ENCODE results near the gene SPINK9.

SPINK9 gene

GRCh38 chr5:148335259-148335658 lies at the start of gene SPINK9:
TSS of gene SPINK9 (plus strand) at chr5:148335559. CDS start at chr5:148335614, 55 bp downstream.
- no peak for DNase-seq

DNA sequence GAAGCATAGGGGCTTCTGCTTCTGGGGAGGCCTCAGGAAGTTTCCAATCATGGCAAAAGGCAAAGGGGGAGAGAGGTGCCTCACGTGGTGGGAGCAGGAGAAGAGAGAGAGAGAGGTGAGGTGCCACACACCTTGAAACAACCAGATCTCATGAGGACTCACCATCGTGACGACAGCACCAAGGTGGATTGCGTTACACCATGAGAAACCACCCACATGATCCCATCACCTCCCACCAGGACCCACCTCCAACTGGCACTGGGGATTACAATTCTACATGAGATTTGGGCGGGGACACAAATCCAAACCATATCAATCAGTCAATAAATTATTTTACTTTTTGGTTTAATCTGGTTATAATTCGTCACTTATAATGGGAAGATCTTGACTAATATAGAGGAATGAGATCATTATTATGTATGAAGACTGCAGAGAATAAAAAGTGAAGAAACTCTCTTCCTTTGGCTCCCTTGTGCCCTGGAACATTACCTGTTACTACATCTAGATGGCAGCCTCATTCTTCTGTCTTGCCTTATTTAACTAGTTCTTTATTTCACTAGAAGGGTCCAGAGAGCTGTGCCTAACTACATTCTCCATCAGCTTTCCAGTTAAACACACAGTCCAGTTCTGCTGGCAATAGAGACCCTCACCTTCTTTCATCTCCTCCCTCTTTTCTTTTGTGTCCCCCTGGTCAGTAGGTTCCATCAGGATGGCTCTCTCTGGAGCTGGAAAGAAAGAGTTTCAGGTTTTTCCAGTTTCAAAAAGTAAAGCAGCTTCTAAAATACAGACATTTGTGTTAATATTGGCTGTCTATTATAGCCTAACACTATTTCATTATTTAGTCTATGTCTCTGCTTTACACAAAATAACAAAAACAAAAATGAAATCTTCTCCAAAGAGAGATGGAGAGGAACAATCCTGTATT lies 44.8 kb upstream of the SPINK9 start:
- no peak for DNase-seq

DNA sequence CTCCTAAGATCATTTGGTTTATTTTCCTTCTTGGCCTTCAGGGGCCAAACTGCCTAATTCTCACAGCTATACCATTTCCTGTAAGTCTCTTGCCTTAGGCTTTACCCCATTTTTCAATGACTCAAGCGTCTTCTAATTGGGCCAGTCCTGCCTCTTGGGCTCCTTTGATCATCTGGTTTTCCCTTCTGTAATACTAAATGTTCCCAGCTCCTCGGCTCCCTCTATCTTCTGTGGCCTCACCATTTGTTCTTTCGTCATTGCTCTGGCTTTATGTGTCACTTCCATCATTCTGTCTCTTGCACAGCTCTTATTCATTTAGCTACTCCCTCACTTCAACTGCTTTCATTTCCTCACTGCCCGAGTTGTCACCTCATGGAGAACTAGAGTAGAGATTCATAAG lies 37.6 kb upstream of the SPINK9 start:
- DNase-seq: no peak

- DNase-seq: no peak
These were observed 28.9 kb upstream of the SPINK9 start for GRCh38 chr5:148306446-148306845.

DNA sequence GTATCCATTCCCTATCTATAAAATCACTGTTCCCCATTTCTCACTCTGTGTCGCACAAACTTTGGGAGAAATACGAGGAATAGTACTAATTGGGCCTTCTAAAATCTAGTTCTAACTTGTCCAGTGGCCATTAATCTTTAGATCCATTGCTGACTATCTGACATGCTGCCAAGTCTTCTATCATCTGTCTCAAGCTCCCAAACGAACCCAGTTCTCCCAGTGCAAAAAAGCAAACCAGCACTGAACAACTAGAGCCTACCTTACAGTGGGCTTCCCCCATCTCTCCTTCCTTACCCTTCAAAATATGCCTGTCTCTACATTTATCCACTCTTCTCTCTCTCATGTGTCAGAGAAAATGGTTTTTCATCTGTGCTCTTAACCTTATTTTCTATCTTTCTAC lies 26.3 kb upstream of the SPINK9 start:
- no peak for DNase-seq

DNA sequence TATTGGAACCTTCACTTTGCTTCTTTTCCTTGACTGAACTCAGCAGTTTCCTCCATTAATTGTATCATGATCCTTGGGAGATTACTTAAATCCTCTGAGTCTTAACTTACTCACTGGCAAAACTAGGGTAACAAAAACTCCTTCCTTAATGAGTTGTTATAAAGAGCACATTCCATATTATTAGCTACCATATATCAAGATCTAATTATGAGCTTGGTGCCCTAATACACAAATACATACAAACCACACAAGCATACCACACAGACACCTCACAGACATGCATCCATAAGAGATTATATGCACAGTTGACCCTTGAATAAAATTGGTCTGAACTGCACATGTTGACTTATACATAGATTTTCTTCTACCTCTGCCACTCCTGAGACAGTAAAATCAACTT lies 25.6 kb upstream of the SPINK9 start:
- DNase-seq: no peak

- DNase-seq: no peak
These were observed 23.9 kb upstream of the SPINK9 start for GRCh38 chr5:148311484-148311883.

DNA sequence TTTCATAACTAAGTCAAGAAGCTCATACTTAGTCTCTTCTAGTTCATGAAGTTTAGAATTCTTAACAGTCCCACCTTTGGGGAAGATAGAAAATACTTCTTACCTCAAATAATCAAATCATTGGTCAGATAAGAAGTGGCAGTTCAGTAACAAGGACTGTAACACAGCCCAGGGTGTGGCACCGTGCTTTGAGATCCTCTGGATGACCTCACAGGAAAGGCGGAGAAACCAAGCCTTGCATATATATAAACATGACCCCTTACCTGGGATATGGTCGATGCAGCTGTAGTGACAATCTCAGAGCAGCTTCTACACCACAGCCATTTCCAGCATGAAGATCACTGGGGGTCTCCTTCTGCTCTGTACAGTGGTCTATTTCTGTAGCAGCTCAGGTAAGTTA lies 23.2 kb upstream of the SPINK9 start, which contains the start of gene SPINK7:
SPINK7 (plus strand) TSS at position 271 of the 400 bp plus-strand sequence; CDS start at position 332, 61 bp downstream.
- DNase-seq: no peak

GRCh38 chr5:148314187-148314586 lies 21.2 kb upstream of the SPINK9 start:
- no peak for DNase-seq

DNA sequence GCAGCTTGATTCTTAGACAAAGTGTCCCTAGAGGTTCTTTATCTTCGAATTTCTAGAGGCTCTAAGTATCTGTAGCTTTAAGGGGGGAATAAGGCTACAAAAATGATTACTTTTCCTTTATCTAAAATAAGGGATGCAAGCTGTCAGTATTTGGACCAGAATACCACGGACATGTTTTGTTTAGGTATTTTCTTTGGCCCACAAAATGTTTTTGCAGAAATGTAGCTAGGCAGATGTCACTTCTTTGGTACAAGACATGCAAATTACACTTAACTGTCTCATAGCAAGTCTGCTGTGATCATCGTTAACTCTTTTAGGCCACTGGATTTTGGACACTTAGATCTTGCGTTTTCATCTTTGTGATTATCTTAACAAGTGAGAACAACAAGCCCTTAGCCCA lies 20.6 kb upstream of the SPINK9 start:
- DNase-seq: no peak

DNA sequence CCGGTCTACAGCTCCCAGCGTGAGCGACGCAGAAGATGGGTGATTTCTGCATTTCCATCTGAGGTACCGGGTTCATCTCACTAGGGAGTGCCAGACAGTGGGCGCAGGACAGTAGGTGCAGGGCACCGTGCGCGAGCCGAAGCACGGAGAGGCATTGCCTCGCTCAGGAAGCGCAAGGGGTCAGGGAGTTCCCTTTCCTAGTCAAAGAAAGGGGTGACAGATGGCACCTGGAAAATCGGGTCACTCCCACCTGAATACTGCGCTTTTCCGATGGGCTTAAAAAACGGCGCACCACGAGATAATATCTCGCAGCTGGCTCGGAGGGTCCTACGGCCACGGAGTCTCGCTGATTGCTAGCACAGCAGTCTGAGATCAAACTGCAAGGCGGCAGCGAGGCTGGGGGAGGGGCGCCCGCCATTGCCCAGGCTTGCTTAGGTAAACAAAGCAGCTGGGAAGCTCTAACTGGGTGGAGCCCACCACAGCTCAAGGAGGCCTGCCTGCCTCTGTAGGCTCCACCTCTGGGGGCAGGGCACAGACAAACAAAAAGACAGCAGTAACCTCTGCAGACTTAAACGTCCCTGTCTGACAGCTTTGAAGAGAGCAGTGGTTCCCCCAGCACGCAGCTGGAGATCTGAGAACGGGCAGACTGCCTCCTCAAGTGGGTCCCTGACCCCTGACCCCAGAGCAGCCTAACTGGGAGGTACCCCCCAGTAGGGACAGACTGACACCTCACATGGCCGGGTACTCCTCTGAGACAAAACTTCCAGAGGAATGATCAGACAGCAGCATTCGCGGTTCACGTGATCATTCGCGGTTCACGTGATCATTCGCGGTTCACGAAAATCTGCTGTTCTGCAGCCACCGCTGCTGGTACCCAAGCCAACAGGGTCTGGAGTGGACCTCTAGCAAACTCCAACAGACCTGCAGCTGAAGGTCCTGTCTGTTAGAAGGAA lies 15.1 kb upstream of the SPINK9 start:
- peak in 1 of 2 donors; percentile 32 for DNase-seq

DNA sequence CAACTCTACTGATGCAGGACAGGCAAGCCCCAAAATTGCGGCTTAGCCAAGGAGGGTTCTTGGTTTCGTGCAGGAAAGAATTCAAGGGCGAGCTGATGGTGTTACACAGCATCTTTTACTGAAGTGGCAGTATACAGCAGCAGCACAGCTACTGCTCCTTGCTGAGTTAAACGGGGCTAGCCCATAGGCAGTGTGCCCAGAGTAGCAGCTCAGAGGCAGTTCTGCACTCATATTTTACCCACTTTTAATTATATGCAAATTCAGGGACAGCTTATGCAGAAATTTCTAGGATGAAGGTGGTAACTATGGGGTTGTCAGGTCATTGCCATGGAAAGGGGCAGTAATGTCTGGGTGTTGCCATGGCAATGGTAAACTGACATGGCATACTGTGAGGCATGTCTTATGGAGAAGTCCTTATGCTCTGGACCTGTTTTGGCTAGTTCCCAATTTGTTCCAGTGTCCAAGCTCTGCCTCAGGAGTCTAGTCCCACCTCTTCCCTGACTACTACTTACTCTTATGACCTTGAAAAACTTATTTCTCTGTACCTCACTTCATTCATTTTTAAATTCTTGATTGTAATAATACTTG lies 2.0 kb upstream of the SPINK9 start:
- no peak for DNase-seq

- DNase-seq: no peak
These were observed 1.5 kb downstream of the SPINK9 start for GRCh38 chr5:148336704-148337435.

DNA sequence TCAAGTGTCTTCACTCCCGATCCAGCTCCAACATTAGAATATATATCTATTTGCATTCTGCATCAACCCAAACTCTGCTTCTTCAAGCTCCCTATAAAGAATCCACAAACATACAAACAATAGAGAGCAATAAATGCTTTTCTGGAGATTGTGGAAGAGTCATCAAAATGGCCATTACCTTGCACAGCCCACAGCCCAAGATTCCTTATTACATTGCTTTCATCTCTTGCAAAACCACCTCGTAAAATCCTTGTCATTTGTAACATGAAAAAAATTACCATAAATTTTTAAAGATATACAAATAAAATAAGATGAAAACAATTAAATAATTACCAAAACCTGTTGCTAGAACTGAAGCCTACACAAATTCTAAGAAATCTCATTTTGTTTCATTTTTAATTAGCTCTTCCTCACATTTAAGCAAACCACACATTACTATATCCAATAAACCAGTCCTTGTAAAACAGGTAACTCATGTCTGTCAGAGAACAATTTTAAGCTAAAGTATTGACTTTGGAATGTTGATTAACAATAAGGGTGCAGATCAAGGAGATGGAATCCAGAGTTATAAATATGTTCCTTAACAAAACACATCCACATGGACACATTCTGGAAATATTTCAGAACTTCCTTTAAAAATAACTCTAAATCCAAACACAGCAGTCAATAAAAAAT lies 7.1 kb downstream of the SPINK9 start:
- DNase-seq: no peak

- no peak for DNase-seq
These were observed 7.7 kb downstream of the SPINK9 start for GRCh38 chr5:148343046-148343407.

DNA sequence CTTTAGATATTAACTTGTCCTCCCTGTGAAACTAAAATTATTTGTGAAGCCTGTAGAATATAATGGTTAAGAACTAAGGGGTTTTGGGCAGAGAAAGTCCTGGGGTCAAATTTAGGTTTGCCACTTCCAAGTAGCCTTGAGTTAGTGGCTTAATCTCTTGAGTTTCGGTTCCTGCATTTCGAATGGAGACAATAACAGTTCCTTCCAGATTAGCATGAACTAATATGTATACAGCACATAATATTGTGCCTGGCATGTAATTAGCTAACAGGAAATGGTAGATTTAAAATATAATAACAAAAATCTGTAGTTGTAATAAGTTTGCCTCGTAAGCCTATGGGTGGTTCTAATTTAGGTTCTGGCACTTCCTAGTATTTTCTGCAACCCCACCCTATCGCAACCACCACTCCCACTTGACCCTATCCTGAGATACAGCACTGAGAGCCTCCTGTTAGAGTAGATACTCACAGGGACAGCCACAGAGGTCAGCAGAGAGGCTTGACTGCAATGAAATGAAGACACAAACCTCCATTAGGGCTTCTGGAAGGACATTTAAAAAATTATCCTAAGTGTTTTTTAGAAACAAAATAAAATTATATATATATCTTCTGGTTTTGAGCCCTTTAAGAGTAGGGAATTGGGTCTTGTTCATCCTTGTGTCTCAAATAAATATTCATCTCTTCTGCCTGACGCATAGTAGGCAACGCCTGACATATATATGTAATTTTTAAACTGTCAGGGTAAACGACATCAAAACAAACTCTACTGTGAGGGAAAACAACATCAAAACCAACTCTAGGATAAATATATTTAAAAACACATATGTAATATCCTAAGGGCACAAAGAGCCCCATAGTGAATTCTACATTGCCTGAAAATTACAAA lies 8.5 kb downstream of the SPINK9 start:
- no peak for DNase-seq

- DNase-seq: no peak
These were observed 12.3 kb downstream of the SPINK9 start for GRCh38 chr5:148347706-148348105.

- no peak for DNase-seq
These were observed 17.3 kb downstream of the SPINK9 start for GRCh38 chr5:148352696-148353095.

DNA sequence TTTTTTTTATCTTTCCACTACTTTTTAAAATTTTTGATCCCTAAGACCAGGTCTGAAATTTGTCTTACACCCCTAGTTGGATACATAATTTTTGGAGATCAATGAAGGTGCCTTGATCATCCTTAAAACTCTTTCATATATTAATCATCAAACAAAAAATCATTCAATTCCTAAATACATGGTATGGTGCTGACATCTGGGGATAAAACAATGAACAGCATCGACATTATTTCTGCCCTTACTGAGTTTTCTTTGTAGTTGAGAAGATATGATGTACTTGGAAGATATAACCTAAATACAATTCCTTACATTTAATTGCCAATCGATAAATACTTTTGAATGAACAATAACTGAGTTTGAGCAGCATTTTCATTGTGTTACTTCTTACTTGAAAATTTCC lies 18.3 kb downstream of the SPINK9 start:
- no peak for DNase-seq

- no peak for DNase-seq
These were observed 29.0 kb downstream of the SPINK9 start for GRCh38 chr5:148364343-148364742.

DNA sequence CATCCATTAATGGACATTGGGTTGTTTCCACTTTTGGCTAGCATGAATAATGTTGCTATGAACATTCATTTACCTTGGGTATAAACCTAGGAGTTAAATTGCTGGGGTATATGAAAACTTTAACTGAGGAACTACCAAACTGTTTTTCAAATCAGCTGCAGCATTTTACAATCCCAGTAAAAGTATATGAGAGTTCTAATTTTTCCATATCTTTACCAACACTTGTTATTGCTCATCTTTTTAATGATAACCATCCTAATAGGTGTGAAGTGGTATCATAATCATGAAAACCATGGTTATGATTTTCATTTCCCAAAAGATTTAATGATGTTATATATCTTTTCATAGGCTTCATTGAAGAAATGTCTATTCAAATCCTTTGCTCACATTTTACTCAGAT lies 32.9 kb downstream of the SPINK9 start:
- DNase-seq: no peak

All from stimulated activated CD4-positive, alpha-beta T cell treated with anti-CD3 and anti-CD28 coated beads, Interleukin-2, amount 100 ng/mL, for 24 hours (primary cell).